NCI-H69 (cell line): ENCODE data around the gene VPS13D.
A peak's percentile ranks its signal among the peaks of the same experiment; 100 is the strongest.
"Not testable (repeated sequence)": the region's sequence is repeated elsewhere in the genome, so short reads cannot be mapped to it uniquely, and the experiment has no call there.

Experiments used
- DNase-seq: peaks from one replicate; lab custom pipeline; 2025; lab: John Stamatoyannopoulos, UW

The VPS13D gene

GRCh38 chr1:12196641-12197482 lies 33.0 kb upstream of the VPS13D start:
- DNase-seq, result peak; percentile 50

GRCh38 chr1:12197483-12197880 lies 32.3 kb upstream of the VPS13D start:
- DNase-seq, result no peak

- no peak for DNase-seq
Measured at GRCh38 chr1:12200208-12200607, 29.6 kb upstream of the VPS13D start.

GRCh38 chr1:12201352-12202189 lies 28.3 kb upstream of the VPS13D start:
- no peak for DNase-seq

- DNase-seq, result no peak
Measured at GRCh38 chr1:12202190-12202497, 27.7 kb upstream of the VPS13D start.

- no peak for DNase-seq
Measured at GRCh38 chr1:12202577-12202976, 27.3 kb upstream of the VPS13D start.

- no peak for DNase-seq
Measured at GRCh38 chr1:12203216-12204007, 26.4 kb upstream of the VPS13D start.

- no peak for DNase-seq
Measured at GRCh38 chr1:12204140-12204539, 25.7 kb upstream of the VPS13D start.

GRCh38 chr1:12204754-12205658 lies 24.8 kb upstream of the VPS13D start:
- no peak for DNase-seq

- DNase-seq, result no peak
Measured at GRCh38 chr1:12206238-12206637, 23.6 kb upstream of the VPS13D start.

GRCh38 chr1:12206792-12207424 lies 22.9 kb upstream of the VPS13D start:
- no peak for DNase-seq

GRCh38 chr1:12208271-12208670 lies 21.6 kb upstream of the VPS13D start:
- no peak for DNase-seq

- DNase-seq, result peak; percentile 54
Measured at GRCh38 chr1:12208764-12209494, 20.9 kb upstream of the VPS13D start.

GRCh38 chr1:12209495-12209832 lies 20.4 kb upstream of the VPS13D start:
- DNase-seq, result no peak

GRCh38 chr1:12215118-12215961 lies 14.5 kb upstream of the VPS13D start:
- DNase-seq, result no peak

- no peak for DNase-seq
Measured at GRCh38 chr1:12219800-12220199, 10.0 kb upstream of the VPS13D start.

GRCh38 chr1:12220890-12221289 lies 8.9 kb upstream of the VPS13D start:
- no peak for DNase-seq

GRCh38 chr1:12222700-12223099 lies 7.1 kb upstream of the VPS13D start:
- DNase-seq, result not testable (repeated sequence)

GRCh38 chr1:12224092-12224491 lies 5.7 kb upstream of the VPS13D start:
- DNase-seq, result not testable (repeated sequence)
